ENCODE data around the gene PILRA. TPM values are rescaled to one million over a fixed set of nuclear protein-coding genes. Genes with fewer than 3 reads are reported as not detected.
A peak's percentile ranks its signal among the peaks of the same experiment; 100 is the strongest.
"Not testable (repeated sequence)": the region's sequence is repeated elsewhere in the genome, so short reads cannot be mapped to it uniquely, and the experiment has no call there.

PILRA gene
- total RNA-seq, 1 donor from 2014 or later: 3.6 TPM

DNA sequence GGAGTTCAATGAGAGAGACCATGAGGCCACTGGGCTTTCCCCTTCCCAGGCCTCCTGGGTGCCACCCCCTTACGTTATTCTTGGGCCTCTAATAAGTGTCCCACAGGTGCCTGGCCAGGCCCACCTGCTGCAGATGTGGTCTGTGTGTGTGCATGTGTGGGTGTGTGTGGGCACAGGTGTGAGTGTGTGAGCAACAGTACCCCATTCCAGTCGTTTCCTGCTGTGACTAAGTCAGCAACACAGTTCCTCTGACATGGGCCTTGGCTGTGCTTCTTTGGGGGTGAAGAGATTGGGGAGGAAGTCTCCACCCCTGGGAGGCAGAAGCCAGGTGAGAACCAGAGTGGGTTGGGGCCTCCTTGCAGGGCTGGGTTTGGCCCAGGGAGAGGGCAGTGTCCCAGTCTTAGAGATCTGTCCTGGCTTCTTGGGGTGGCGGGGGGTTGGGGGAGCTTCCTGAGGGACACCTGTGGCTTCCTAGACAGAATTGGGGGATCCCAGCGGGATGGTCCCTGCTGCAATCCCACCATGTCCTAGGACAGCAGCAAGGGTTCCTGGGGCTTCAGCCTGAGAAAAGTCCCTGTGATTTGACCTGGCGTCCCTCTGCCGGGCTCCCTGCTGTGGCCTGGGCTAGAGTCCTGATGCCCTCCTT lies 19.5 kb upstream of the PILRA start:
- no peak for ATAC-seq (ENCODE audit: poor library complexity)
- DNase-seq: no peak
- intact Hi-C loops (cut with DNase I): no loop called here

DNA sequence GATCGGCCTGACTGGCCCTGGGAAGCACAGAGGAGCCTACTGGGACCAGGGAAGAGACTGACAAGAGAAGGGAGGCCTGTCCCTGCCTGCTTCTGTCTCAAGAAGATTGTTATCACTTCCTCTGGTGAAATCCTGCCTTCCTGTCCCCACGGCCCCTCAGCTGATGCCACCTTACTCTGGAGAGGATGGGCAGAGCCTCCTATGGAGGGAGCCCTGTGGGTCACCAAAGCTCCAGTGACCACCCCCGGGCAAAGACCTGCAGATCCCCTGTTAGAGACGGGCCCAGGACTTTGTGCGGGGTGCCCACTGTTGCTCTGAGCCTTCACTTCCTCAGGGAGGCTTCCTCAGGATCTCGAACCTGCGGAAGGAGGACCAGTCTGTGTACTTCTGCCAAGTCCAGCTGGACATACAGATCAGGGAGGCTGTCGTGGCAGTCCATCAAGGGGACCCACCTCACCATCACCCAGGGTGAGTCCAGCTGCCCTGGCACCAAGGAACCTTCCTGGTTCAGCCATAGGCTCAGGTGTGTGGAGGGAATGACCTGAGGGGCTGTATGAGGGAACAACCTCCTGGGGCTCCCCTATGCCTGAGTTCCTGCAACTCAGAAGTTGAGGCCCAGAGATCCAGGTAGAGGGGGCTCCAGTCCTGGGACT lies 16.7 kb upstream of the PILRA start:
- ATAC-seq (ENCODE audit: poor library complexity) (no peak), DNase-seq (no peak)
- intact Hi-C loops (cut with DNase I): no loop called here

DNA sequence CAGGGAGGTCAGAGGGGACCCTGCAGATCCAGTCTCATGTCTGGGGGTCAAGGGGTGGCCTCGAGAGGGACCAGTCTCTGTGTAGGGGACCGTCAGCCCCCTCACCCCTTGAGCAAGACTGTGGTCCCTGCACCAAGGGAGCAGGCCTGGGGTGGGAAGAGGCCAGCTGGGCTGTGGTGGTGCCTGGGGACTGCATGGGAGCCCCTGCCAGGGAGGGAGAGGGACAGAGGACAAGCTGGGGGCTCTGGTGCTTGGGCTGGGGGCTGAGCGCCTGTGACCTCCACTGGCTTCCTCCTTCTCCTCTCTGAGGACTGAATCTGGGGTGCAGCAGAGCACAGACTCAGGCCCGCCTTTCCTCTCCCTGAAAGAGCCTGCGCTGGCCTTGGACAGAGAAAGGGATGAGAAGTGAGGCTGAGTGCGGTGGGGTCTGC lies 16.1 kb upstream of the PILRA start:
- intact Hi-C loops (cut with DNase I): no loop called here
- ATAC-seq (ENCODE audit: poor library complexity) (no peak), DNase-seq (no peak)

DNA sequence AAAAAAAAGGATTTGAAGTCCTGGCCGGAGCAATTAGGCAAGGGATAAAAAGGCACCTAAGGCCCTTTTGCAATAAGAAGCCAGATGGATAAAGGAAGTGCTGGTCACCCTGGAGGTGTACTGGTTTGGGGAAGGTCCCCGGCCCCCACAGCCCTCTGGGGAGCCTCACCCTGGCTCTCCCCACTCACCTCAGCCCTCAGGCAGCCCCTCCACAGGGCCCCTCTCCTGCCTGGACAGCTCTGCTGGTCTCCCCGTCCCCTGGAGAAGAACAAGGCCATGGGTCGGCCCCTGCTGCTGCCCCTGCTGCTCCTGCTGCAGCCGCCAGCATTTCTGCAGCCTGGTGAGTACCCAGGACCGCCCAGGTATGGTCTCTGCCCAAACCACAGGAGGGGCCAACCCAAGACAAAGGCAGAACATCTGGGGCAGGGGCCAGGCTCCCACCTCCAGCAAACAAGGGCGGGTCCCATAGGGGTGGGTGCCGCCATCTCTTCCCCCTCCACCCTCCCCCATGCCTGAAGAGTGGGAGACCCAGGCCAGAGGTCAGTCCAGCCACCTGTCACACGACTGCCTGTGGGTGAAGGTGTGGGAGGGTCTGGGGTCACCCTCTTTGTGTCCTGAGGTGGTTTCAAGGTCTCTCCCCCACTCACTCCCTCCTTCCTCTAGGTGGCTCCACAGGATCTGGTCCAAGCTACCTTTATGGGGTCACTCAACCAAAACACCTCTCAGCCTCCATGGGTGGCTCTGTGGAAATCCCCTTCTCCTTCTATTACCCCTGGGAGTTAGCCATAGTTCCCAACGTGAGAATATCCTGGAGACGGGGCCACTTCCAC lies 15.0 kb upstream of the PILRA start, which contains the start of gene PILRB:
TSS of gene PILRB (plus strand) at position 91 of the 830 bp plus-strand sequence. CDS start at position 277, 186 bp downstream.
- intact Hi-C loops (cut with DNase I): no loop called here
- no peak for ATAC-seq (ENCODE audit: poor library complexity)
- DNase-seq: no peak

DNA sequence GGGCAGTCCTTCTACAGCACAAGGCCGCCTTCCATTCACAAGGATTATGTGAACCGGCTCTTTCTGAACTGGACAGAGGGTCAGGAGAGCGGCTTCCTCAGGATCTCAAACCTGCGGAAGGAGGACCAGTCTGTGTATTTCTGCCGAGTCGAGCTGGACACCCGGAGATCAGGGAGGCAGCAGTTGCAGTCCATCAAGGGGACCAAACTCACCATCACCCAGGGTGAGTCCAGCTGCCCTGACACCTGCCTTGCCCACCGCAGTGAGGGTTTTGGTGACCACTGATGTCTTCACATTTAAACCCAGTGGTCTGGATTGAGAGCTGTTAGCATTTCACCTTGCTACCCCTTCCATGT lies 14.5 kb upstream of the PILRA start:
- DNase-seq: no peak
- intact Hi-C loops (cut with DNase I): no loop called here
- ATAC-seq (ENCODE audit: poor library complexity): no peak

DNA sequence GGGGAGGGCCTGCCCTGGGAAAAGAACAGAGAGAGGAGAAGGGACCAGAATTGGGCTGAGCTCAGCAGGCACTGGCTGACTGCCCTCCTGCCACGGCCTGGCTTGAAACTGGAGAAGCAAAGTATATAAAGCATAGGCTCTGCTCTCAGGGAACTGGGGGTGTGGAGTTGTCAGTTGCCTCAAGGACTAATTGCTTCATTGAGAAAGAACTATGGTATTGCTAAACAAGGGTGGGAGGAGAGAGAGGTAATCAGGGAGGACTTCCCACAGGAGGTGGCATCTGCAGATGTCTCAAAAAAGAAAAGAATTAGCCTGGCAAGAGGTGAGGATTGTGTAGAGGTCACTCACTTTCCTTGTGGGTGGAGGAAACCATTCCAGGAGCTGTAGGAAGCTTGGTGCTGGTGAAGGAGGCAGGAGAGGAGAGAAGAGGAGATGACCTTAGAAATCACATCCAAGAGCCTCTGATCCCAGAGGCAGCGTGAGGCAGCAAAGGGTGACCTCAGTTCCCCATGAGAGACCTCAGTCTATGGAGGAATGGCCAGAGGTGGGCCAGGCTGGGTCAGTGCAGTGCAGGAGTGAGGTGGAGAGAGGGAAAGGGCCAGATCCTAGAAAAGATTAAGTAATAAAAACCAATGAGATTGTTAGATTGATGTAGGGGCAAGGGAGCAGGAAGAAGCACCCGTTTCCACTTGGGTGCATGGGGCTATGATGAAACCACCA lies 13.0 kb upstream of the PILRA start:
- ATAC-seq (ENCODE audit: poor library complexity) (no peak), DNase-seq (no peak)
- intact Hi-C loops (cut with DNase I): no loop called here

DNA sequence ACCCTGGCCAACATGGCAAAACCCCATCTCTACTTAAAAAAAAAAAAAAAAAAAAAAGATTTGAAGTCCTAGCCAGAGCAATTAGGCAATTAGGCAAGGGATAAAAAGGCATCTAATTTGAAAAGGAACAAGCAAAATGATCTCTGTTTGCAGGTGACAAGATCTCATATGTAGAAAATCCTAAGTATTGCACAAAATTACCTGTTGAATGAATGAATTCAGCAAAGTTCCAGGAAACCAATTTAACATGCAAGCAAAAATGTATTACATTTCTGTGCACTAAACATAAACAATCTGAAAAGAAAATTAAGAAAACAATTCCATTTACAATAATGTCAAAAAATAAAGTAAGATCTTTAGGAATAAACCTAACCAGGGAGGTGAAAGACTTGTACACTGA lies 10.2 kb upstream of the PILRA start:
- ATAC-seq (ENCODE audit: poor library complexity): no peak
- intact Hi-C loops (cut with DNase I): no loop called here

DNA sequence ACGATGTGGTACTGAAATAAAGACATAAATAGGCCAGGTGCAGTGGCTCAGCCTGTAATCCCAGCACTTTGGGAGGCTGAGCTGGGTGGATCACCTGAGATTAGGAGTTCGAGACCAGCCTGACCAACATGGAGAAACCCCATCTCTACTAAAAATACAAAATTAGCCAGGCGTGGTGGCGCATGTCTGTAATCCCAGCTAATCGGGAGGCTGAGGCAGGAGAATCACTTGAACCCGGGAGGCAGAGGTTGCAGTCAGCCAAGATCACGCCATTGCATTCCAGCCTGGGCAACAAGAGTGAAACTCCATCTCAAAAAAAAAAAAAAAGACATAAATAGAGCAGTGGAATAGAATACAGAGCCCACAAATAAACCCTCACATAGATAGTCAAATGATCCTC lies 9.5 kb upstream of the PILRA start:
- ATAC-seq (ENCODE audit: poor library complexity); DNase-seq; intact Hi-C loops (cut with DNase I): not testable (repeated sequence)

More for the DNA sequence above, 10.2 kb upstream of the PILRA start:
- DNase-seq: no peak

DNA sequence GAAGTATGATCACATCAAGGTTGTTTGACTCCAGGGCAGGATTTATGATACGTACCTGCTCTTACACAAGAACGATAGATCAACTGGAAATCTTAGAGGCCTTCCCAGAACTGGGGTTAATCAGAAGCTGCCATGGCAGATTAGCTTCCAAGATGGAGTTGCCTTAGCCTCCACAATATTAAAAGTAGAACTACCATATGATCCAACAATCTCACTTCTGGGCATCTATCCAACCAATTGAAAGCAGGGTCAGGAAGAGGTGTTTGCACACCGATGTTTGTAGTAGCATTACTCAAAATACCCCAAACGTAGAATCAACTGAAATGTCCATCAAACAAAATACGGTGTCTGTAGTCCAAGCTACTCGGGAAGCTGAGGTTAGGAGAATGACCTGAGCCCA lies 8.8 kb upstream of the PILRA start:
- intact Hi-C loops (cut with DNase I): no loop called here
- ATAC-seq (ENCODE audit: poor library complexity): no peak

DNA sequence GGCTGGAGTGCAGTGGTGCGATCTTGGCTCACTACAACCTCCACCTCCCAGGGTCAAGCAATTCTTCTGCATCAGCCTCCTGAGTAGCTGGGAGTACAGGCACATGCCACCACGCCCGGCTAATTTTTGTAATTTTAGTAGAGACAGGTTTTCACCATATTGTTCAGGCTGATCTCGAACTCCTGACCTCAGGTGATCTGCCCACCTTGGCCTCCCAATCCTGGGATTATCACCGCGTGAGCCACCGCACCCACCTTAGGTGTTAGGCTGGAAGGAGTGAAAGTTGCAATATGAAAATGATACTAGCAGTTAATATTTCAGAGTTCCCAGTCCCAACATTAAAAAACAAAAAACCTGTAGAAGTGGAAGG lies 7.3 kb upstream of the PILRA start:
- not testable (repeated sequence) for ATAC-seq (ENCODE audit: poor library complexity)

More for the DNA sequence above, 8.8 kb upstream of the PILRA start:
- no peak for DNase-seq

DNA sequence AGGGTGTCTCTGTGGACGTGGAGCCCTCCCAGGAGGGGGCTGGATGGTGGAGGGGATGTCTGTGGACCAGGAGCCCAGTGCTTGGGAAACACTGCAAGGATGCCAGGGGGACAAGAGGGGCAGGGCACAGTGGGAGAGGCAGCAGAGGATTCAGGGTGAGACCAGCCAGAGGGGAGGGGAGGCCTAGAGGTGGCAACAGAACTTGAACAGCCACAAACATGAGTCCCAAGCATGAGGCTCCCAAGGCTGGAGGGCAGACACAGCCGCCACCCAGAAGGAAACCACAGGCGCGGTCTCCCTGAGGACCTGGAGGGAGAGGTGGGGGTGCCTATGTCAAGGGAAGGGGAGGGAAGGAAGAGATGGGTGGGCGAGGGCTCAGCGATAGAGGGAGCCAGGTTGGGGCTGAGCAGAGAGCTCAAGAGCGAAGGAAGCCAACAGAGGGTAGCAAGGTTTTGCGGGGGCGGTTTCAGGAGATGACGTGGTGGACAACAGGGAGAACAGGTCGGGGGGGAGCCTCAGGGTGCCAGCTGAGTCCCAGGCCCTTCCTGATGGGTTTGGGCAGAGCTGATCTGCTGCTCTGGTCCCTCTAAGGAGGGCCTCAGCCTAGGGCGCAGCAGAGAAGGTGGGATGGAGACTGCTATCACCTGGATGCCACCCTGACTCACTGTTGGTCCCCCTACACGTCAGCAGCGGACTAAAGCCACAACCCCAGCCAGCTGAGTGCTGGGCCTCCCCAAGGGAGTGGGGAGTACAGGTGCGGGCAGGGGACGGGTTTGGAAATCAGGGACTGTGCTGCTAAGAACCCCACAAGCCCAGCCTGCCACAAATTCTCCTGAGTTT lies 6.7 kb upstream of the PILRA start:
- intact Hi-C loops (cut with DNase I): no loop called here
- DNase-seq (no peak), ATAC-seq (ENCODE audit: poor library complexity) (no peak)

More for the DNA sequence above, 7.3 kb upstream of the PILRA start:
- DNase-seq; intact Hi-C loops (cut with DNase I): not testable (repeated sequence)

DNA sequence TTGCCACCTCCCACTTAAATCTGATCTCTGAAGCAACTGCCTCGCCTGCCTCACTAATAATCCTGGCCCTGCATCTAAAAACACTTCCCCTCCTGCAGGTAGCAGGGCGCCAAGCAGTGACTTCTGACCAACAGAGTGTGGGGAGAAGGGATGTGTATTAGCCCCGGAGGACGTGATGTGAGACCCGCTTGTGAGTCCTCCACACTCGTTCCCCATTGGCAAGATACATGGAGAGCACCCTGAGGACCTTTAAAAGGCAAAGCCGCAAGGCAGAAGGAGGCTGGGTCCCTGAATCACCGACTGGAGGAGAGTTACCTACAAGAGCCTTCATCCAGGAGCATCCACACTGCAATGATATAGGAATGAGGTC lies 6.1 kb upstream of the PILRA start:
- ATAC-seq (ENCODE audit: poor library complexity) (no peak), DNase-seq (no peak)

DNA sequence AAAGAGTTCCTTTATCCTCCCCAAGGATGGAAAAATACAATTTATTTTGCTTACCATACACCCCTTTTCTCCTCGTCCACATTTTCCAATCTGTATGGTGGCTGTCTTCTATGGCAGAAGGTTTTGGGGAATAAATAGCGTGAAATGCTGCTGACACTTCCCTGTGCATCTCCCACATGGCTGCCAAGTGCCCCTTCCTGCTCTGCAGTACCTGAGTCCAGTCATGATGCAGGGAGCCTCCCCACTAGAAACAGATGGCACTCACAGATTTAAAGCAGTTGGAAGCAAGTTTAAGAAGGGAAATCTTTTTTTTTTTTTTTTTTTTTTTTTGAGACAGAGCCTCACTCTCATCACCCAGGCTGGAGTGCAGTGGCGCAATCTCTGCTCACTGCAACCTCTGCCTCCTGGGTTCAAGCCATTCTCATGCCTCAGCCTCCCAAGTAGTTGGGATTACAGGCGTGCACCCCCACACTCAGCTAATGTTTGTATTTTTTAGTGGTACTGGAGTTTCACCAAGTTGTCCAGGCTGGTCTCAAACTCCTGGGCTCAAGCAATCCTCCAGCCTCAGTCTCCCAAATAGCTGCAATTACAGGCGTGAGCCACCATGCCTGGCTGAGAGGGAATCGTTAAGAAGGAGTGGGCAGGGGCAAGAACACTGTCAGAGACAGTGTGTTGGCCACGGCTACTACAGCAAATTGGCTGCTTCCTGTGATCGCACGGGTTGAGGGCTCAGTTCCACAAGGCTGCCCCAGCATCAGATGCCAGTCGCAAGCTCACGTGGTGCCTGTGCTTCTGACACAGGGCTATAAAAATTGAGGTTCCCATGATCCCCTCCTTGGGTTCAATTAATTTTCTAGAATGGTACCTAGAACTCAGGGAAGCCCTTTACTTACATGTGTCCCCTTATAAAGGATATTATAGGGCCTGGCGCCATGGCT lies 5.3 kb upstream of the PILRA start:
- ATAC-seq (ENCODE audit: poor library complexity): no peak
- intact Hi-C loops (cut with DNase I): no loop called here
- DNase-seq: no peak

More for the DNA sequence above, 6.1 kb upstream of the PILRA start:
- intact Hi-C loops (cut with DNase I): no loop called here

DNA sequence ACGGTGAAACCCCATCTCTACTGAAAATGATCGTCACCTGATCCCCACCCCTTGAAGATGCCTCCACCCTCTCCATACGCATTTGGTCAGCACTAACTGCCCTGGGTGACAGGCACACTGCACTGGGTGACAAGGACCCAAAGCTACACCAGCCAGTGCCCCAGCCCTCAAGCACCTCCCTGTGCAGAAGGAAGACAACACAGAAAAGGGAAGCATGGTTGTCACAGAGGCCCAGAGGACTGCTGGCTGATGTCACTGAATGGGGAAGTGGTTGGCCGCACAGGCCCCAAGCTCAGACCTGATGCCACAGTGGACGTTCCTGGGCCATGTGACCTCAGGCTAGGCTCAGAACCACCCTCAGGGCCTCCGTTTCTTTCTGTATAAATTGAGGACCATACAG lies 4.2 kb upstream of the PILRA start:
- DNase-seq (peak; percentile 84), ATAC-seq (ENCODE audit: poor library complexity) (peak; percentile 49)
- intact Hi-C loops (cut with DNase I): no loop called here

DNA sequence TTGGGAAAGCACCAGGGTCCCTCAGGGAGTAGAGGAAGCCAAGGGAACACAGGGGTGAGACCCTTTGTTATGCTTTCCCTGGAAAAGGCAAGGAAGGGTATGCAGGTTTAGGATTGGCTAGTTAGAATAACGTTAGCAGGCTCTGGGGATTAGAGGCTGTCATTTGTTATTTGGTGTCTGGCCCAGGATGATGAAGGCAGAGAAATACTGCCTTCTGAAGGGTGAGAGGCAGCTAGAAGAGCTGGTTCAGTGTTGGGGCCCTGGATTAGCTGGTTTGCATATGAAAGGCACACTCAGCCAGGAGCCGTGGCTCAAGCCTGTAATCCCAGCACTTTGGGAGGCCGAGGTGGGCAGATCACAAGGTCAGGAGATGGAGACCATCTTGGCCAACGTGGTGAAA lies 3.0 kb upstream of the PILRA start:
- intact Hi-C loops (cut with DNase I): no loop called here
- no peak for ATAC-seq (ENCODE audit: poor library complexity)
- DNase-seq: no peak

DNA sequence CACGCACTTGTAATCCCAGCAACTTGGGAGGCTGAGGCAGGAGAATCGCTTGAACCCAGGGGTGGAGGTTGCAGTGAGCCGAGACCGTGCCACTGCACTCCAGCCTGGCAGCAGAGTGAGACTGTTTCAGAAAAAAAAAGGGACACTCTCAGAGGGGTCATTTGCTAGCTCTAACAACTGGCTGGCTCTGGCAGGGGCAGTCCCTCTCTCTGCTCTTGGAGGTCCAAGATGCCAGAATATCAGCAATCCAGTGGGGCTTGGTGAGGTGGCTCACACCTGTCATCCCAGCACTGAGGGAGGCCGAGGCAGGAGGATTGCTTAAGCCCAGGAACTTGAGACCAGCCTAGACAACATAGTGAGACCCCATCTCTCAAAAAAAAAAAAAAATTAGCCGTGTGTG lies 2.5 kb upstream of the PILRA start:
- DNase-seq: no peak
- ATAC-seq (ENCODE audit: poor library complexity): no peak

DNA sequence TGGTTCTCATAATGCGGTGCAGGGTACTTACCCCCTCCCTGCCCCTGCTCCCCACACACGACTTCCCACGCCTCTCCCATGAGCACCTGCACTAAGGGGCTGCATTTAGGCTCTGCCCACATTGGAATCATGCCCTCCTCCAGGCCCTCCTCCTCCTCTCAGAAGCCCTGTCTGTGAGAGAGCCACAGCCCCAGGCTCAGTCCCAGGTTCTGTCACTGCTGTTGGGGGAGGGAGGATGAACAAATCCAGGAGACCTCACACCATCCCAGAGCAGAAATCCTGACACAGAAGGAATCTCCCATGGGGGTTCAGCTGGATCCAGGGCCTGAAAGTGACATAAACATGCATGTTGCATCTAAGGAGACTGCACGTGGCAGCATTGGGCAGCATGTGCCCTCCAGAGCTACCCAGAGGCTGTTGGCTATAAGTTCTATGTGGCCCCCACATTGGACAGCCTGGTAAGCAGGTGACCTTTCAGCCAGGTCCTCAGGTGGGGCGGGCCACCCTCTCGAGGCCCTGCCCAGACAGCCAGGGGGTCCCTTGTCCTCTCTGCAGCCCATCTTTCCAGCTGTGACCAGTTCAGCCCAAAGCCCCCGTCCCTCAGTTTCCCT lies 1.6 kb upstream of the PILRA start:
- DNase-seq (no peak), ATAC-seq (ENCODE audit: poor library complexity) (no peak)
- intact Hi-C loops (cut with DNase I): no loop called here

More for the DNA sequence above, 2.5 kb upstream of the PILRA start:
- intact Hi-C loops (cut with DNase I): no loop called here

Measured in Right ventricle myocardium superior (tissue), 1 donor.